HG03159 (cell line): Measurements from ENCODE around the gene TEC.
A peak's percentile ranks its signal among the peaks of the same experiment; 100 is the strongest.
"Not testable (repeated sequence)": the region's sequence is repeated elsewhere in the genome, so short reads cannot be mapped to it uniquely, and the experiment has no call there.

Experiments used
- ATAC-seq: cut with Tn5 transposase; IDR thresholded peaks from one replicate; pipeline ENCODE4 v1.9.1; 2021; ENCODE audit warnings: mild to moderate bottlenecking, moderate library complexity; ENCODE audit not compliant: unreplicated experiment

TEC gene

GRCh38 chr4:48243429-48243828 is 26.2 kb downstream of the TEC start:
- ATAC-seq = no peak

DNA sequence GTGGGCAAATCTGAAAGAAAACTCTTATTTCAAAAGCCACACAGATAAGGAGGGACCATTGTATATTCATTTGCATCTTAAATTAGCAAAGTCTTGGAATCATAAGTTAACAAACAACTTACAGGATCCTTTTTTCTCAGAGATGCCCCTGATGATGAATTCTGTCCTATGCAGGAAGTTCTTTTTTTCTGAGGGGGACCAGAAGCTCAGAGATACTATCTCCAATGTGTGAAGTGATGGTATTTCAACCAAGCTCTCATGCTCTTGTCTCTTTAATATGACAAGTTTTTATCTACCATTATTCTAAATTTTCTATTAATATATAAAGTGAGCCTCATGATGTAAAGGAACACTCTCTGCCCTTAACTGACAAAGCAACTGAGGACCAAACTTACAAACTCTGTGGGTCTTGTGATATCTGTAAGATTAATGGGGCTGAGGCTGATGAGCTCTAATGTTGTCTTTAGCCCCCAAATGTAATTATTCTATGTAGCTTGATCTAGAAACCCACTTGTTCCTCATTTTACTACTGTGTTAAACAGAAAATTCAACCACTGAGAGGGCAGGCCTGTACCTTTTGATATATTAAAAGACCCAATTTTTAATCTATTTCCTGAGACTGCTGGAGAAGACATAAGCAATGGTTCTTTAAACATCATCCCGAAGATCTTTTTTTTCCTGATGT is 27.0 kb downstream of the TEC start:
- no peak for ATAC-seq

- no peak for ATAC-seq
Observed at GRCh38 chr4:48241731-48242130, 27.9 kb downstream of the TEC start.

DNA sequence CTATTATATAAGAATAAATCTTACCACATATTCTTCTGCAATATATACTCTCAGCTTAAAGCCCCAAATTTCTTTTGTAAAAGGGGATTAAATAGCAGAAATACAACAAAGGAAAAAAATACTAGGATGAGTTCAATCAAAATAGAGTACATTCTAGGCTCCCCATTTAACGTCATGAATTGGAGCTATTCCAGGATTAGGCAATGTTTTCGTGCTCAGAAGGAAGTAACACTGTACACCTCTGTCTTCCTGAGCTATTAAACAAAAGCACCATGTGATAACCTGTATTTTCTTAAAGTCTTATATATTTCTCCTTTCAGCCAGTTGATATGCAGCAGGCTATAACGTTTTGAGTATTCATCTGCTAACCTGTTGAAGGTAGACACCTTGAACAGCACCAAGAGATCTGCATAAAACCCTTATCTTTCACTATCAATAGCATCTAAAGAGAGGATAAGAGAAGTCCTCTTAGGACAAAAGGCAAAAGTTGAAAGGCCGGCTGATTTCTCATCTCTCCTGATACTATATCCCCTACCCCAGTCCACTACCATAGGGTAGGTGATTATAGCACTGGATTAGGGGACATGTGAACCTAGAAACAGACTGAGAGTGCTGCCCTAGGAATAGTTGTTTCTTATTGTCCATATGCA is 31.5 kb downstream of the TEC start:
- ATAC-seq = no peak

DNA sequence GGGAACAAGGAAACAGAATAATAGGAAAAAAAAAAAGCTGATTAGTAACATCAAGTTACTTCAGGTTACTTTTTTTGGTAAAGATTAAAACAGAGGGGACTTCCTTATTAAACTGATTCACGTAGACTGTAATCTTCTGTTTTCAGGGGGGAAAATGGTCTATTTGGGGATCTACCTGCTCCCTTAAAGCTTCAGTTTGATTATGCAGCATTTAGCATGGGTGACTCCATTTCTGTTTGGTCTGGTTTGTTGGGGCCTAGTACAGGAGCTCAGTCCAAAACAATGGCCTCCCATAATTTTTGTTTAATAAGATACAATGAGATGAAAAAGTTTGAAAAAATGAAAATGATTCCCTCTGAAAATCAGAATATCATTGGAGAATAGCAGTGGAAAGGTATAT is 34.6 kb downstream of the TEC start:
- no peak for ATAC-seq

DNA sequence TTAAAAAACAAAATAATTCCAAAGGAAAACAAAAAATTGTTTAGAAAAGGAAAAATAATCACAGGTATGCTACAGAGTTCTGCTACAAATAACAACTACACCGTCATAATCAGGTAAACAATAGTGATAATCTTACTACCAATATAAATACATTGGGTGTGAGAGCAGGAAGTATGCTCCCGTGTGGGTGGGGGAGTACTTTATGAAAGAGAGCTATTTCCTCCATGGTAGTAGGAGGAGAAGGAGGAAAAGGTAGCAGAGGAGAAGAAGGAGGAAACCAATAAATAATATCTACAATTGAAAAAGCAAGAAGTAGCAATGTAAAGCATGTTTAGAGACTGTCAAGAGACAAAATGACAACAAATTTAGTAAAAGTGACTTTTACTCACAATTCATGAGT is 35.1 kb downstream of the TEC start:
- no peak for ATAC-seq

- no peak for ATAC-seq
Observed at GRCh38 chr4:48228949-48229348, 40.7 kb downstream of the TEC start.

GRCh38 chr4:48227662-48228061 is 42.0 kb downstream of the TEC start:
- ATAC-seq = no peak

DNA sequence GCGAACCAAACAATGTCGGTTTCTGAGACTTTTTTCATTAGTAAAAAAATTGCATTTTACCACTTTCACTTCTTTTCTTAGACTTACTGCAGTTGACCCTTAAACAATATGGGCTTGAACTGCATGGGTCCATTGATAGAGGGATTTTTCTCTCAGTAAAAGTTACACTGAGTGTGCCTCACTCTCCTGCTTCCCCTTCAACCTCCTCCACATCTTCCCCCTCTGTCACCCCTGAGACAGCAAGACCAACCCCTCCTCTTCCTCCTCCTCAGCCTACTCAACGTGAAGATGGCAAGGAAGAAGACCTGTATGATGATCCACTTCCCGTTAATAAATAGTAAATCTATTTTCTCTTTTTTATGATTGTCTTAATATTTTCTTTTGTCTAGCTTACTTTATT is 43.4 kb downstream of the TEC start:
- no peak for ATAC-seq

- ATAC-seq = no peak
Observed at GRCh38 chr4:48225368-48226141, 44.1 kb downstream of the TEC start.

DNA sequence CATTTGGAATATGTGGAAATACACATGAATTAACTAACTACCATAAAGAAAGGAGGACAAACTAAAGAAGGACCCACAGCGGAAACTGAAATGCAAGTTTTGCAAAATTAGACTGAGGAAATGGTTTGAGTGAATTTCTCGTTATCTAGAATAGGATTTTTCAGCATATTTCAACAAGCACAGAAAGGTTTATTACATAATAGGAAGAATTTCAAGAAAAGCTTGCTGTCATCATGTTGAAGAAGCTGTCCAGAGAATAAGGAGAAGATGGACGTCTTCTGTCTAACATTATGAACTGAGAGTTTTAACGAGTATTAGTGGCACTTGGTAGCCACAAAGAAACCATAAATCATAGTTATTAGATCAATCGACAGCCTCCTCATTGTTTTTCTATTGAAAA is 45.0 kb downstream of the TEC start:
- ATAC-seq = no peak

DNA sequence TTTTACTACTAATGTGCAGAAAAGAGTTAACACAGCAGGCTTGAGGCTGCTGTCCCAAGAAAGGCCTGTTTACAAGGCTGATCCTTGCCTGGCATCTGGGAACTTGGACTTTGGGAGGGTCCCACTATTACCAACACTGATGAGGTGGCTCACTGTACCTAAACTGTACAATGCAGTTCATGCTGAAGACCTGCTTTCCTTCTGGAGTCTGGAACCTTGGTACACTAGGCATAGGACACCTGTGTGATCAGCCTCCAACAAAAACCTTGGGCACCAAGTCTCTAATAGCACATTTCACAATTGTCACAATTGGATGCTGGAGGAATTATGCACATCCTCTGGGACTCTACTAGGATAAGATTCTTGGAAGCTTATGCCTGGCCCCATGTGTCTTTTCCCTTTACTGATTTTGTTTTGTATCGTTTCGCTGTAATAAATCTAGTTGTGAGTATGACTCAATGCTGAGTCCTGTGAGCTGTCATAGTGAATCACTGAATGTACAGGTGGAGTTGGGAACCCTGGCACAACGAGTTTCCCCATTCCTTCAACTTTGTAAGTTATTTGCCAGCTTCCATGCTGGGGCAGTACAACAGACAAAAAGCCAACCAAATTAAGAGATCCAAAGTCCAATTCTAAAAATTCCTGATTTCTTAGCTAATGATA is 45.9 kb downstream of the TEC start:
- no peak for ATAC-seq

DNA sequence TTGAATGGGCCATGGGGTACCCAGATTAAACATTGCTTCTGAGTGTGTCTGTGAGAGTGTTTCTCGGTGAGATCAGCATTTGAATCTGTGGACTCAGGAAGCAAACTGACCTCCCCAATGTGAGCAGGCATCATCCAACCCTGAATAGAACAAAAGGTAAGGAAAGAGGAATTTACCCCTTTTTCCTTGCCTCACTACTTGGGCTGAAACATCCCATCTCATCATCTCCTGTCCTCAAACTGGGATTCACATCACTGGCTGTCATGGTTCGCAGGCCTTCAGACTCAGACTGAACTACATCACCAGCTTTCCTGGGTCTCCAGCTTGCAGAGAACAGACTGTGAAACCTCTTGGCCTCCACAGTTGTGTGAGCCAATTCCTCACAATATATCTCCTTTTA is 47.1 kb downstream of the TEC start:
- ATAC-seq = no peak

- ATAC-seq = not testable (repeated sequence)
Observed at GRCh38 chr4:48219430-48219829, 50.2 kb downstream of the TEC start.

DNA sequence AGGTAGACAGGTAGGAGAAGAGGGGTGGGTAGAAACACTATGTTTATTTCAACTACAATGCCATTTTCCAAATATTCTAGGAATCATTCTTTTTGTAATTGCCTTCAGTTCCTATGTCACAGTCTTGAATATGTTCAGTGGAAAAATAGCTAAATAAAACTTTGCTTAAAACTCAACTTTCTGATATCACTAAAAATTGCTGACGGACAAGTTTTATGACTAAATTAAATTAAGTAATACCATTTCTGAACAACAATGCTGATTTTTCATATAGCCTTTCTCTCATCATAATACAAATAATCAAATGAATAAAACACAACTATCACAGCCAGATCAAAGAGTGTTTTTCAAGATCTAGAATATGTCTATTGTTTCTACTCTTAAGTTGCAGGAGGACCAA is 53.1 kb downstream of the TEC start:
- ATAC-seq = no peak

- ATAC-seq = no peak
Observed at GRCh38 chr4:48215977-48216376, 53.7 kb downstream of the TEC start.

GRCh38 chr4:48212165-48212564 is 57.5 kb downstream of the TEC start:
- ATAC-seq = peak; percentile 80

DNA sequence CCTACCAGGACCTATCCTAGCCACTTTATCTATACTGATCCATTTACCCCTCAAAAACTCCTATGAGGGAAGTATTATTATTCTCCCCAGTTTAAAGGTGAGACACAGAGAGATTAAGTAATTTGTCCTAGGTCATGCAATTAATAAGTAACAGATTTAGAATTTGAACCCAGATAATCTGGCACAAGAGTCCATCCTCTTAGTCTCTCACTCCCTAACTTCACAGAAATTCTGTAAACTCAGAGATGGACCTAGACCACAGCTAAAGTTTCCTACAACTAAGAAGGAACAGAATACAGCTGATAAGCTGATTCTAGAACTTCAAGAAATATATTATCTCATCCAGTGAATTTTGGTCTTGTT is 58.7 kb downstream of the TEC start:
- ATAC-seq = no peak

DNA sequence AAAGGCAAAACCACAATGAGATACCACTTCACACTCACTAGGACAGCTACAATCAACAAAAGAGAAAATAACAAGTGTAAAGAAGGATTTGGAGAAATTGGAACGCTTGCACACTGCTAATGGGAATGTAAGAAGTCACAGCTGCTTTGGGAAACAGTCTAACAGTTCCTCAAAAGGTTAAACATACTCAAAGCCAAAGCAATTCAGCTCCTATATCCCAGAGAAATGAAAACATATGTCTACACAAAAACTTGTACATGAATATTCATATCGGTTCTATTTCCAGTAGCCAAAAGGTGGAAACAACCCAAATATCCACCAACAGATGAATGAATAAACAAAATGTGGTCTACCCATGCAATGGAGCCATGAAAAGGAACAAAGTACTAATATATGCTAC is 64.0 kb downstream of the TEC start:
- ATAC-seq = no peak

DNA sequence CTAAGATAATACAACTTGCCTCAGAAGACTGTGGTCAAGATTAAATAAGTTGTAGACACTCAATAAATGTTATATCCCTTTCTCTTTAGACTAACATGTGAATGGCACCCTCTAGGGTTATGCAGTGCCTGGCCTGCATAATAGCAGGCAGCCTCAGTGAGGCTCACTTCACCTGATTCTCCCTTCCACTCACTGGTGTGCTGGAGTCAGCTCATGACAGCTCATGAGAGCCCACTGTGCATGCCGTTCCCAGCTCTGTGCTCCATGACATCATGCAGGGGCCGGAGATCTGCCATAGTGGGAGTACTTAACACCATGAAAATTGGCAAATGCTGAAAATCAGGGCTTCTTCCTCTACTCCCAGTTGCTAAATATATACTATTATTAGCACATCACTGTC is 64.5 kb downstream of the TEC start:
- ATAC-seq = no peak

DNA sequence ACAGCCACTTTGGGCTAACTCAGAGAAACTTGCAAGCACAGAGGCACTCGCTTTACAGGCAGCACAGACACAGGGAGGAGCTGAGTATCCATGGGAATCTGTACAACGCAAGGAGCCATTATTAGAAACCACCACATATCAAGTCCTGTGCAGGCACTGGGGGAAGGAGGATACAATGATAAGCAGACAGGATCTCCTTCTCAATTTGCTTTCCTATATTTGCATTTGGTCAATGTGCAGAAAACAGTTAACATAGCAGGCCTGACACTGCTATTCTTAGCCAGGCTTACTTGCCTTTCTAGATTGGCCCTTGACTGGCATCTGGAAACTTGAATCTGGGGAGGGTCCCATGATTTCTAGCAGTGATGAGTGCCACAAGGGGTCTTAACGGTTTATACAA is 65.8 kb downstream of the TEC start:
- ATAC-seq = peak; percentile 38
